ENCODE data around the gene ARL2.

DNA sequence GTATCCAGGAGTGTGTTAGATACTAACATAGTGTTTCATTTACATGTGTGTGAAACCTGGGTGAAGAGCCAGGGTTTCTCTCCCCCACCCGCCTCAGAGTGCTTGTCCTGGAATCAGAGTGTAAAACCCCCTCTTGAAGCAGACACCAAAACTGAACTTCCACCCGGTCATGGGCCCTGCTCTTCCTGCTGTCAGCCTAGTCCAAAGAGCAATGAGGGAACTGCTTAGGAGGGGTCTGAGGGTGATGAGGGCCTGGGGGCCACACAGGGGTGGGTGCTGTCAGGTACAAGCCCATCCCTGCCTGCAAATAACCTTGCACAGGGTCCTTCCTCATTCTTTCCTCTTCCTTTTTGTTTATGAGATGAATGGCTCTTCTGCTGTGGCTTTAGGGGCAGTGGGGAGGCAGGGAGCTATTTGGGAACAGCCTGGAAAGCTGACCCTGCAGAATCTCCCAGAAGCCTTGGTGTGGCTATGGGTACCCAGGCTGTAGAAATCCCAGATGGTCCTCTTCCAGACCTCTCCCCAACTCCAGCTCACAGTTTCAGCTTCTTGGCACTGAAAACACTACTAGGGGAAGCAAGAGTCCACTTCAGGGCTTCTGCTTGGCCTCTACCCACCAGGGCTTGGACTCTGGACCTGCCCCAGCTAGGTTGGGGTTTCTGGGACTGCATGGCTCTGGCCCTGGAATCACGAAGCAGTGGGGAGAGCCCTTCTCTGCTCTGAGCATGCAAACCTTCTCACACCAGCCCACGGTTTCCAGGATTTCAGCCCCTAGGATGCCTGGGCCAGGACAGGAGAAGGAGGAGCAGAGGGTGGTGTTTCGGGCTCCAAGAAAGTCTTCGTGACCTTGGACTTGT lies 25.7 kb upstream of the ARL2 start:
- no peak for TF ChIP-seq FOXK2 (IDR thresholded peaks at IDR 0.05)
- TF ChIP-seq FOXM1 (IDR thresholded peaks at IDR 0.05; ENCODE audit: borderline replicate concordance) = no peak
- no peak for TF ChIP-seq BHLHE40 (IDR thresholded peaks at IDR 0.05; ENCODE audit: borderline replicate concordance)
- TF ChIP-seq SUZ12 (IDR thresholded peaks at IDR 0.05) = no peak
- TF ChIP-seq L3MBTL2 (conservative IDR thresholded peaks at IDR 0.05) = no peak
- no peak for TF ChIP-seq SP1 (IDR thresholded peaks at IDR 0.05)
- TF ChIP-seq, protein P1, sequence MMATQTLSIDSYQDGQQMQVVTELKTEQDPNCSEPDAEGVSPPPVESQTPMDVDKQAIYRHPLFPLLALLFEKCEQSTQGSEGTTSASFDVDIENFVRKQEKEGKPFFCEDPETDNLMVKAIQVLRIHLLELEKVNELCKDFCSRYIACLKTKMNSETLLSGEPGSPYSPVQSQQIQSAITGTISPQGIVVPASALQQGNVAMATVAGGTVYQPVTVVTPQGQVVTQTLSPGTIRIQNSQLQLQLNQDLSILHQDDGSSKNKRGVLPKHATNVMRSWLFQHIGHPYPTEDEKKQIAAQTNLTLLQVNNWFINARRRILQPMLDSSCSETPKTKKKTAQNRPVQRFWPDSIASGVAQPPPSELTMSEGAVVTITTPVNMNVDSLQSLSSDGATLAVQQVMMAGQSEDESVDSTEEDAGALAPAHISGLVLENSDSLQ (IDR thresholded peaks at IDR 0.05) = no peak
- no peak for TF ChIP-seq ZNF384 (IDR thresholded peaks at IDR 0.05)
- TF ChIP-seq ELF4 (IDR thresholded peaks at IDR 0.05) = no peak
- no peak for TF ChIP-seq NFRKB (IDR thresholded peaks at IDR 0.05)
- no peak for TF ChIP-seq TARDBP (IDR thresholded peaks at IDR 0.05)
- TF ChIP-seq ARNT (IDR thresholded peaks at IDR 0.05) = no peak
- no peak for TF ChIP-seq FOXA1 (IDR thresholded peaks at IDR 0.05)
- no peak for TF ChIP-seq CTBP1 (IDR thresholded peaks at IDR 0.05; ENCODE audit: borderline replicate concordance)
